ENCODE results near the gene LRG1.
A peak's percentile ranks its signal among the peaks of the same experiment; 100 is the strongest.

Gene LRG1

GRCh38 chr19:4507804-4508203 is 32.0 kb downstream of the LRG1 start:
- no peak for DNase-seq (ENCODE audit: low read depth)
- no peak overlapping the region for H3K4me3 ChIP-seq (ENCODE audit: control insufficient read depth, low read depth, low read length)
- no peak for TF ChIP-seq CTCF (conservative IDR thresholded peaks at IDR 0.05; ENCODE audit: control insufficient read depth, insufficient read depth, low read depth, low read length)

- DNase-seq (ENCODE audit: low read depth): no peak
- no peak for TF ChIP-seq CTCF (conservative IDR thresholded peaks at IDR 0.05; ENCODE audit: control insufficient read depth, insufficient read depth, low read depth, low read length)
- no peak overlapping the region for H3K4me3 ChIP-seq (ENCODE audit: control insufficient read depth, low read depth, low read length)
Observed at GRCh38 chr19:4507150-4507452, 32.7 kb downstream of the LRG1 start.

DNA sequence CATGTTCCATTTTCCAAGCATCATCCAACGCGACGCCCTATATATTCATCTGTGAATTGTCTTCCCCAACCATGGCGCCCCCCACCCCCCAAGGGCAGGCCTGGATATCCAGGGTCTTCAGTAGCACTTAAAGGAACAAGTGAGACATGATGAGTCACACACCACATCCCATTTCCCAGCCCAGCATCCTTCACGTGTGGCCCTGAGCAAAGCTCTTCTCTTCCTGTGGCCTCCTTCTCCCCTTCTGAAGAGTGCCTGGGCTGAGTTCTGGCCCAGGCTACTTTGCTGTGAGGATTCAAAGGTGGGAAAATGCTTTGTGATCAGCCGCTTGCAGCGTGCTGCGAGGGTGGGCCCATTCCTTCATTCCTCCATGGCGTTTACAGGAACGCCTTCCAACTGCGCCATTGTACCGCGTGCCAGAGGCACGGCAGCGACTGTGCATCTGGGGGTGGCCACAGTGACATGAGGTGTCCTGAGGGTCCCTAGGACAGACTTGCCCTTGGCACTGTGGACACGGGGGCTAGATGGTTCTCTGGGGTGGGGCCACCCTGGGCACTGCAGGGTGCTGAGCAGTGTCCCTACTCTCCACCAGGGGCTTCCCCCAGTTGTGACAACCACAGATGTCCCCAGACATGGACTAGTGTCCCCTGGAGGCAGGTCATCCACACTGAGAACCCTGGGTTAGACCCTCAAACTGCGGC is 33.2 kb downstream of the LRG1 start:
- peak; percentile 84 for DNase-seq (ENCODE audit: low read depth)

DNA sequence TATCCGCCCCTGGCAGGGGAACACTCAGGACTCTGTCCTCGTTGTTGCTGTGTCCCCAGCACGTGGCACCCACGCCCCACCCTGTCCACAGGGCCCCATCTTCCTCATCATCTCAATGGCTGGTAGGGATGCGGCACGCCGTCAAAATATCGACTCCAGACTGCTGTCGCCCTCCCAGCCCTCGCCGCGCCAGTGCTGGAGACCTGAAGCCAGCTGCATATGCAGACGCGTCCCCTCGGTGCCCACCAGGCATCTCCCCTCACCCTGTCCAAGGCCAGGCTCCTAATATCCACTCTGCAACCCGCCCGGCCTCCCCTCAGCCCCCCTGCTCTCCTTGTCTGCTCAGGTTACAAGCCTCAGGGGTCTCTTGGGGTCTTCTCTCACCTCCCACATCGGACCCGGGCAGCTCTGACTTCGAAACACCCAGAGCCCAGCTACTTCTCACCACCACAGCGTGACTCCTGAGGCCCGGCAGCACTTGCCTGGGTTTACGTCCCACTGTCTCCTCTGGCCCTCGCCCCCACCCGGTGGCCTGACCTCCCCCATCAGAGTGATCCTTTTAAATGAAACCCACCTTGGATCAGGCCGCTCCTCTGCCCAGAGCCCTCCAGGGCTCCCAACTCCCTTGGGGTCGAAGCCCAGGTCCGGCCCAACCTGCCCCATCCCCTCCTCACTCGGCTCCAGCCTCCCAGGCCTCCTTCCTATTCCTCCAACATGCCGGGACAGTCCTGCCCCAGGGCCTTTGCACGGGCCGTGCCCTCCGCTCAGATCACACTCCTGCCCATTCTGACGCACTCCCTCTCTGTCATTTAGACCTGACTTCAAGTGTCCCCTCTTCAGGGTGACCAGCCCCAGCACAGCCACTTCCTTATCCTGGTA is 34.0 kb downstream of the LRG1 start:
- no peak for TF ChIP-seq CTCF (conservative IDR thresholded peaks at IDR 0.05; ENCODE audit: control insufficient read depth, insufficient read depth, low read depth, low read length)
- no peak overlapping the region for H3K4me3 ChIP-seq (ENCODE audit: control insufficient read depth, low read depth, low read length)
- no peak for DNase-seq (ENCODE audit: low read depth)

More for the DNA sequence above, 33.2 kb downstream of the LRG1 start:
- no peak overlapping the region for H3K4me3 ChIP-seq (ENCODE audit: control insufficient read depth, low read depth, low read length)
- no peak for TF ChIP-seq CTCF (conservative IDR thresholded peaks at IDR 0.05; ENCODE audit: control insufficient read depth, insufficient read depth, low read depth, low read length)

DNA sequence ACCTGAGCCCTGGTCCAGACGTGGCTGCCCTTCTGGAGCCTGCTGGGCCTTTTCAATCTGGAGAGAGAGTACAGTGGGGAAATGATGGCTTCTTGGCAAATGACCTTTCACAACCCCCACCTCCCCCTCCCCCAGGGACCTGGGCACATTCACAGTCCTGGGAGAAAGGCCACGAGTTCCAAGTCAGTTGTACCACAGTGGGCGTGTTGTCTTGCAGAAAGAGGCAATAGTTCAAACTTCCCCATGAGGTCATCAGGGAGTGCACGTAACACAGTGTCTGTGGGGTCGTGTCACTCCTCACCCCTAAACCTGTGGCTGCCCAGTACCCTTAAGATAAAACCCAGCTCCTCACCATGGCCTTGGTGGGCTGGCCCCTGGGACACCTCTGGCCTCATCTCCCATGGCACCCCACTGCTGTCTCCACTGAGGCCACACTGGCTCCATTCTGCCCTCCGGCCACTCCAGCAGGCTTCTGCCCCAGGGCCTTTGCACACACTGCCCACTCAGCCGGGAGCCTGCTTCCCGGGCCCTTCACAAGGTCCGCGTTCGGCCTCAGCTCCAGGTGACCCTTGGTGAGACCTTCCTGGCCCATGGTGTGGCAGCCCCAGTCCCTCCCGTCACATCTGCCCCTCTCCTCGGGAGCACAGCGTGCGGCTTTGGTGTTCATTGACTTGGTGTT is 34.8 kb downstream of the LRG1 start:
- no peak overlapping the region for H3K4me3 ChIP-seq (ENCODE audit: control insufficient read depth, low read depth, low read length)
- TF ChIP-seq CTCF (conservative IDR thresholded peaks at IDR 0.05; ENCODE audit: control insufficient read depth, insufficient read depth, low read depth, low read length): no peak
- DNase-seq (ENCODE audit: low read depth): peak; percentile 49

DNA sequence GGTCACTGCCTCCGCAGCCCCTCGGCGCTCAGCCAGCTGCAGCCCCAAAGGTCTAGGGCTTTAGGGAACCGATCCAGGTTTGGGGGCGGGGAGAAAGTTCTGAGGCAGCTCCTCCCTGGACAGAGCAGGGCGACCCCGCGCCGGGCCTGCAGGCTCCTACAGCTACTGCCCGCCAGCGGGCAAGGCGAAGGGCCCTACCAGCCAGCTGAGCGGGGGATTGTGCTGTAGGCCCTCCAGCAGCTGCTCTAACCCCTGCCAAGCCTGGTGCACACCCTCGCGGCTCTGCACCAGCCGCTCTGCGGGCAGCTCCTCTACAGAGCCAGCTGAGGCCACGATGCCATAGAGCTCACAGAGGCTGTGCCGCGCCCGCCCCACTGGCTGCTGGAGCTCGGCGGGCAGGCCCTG is 35.5 kb downstream of the LRG1 start:
- no peak for DNase-seq (ENCODE audit: low read depth)
- H3K4me3 ChIP-seq (ENCODE audit: control insufficient read depth, low read depth, low read length): no peak overlapping the region
- TF ChIP-seq CTCF (conservative IDR thresholded peaks at IDR 0.05; ENCODE audit: control insufficient read depth, insufficient read depth, low read depth, low read length): no peak
